Vagina (tissue), 2 donors: ENCODE data around the gene NMBR.

ENCODE experiments used
- POLR2A ChIP-seq, 2 donors: fragments of 450-650 bp; IDR thresholded peaks; one replicate each; pipeline ENCODE4 v1.6.1; 2017; ENCODE audit warnings: antibody characterized with exemption in 2 of 2, mild to moderate bottlenecking in 2 of 2, moderate library complexity in 2 of 2
- TF ChIP-seq, protein P1 (sequence below), 3 experiments: fragments of 450-650 bp in 2 of 3; fragments of 200-600 bp in 1 of 3; sonication (generic) in 1 of 3; IDR thresholded peaks; one replicate each; pipeline ENCODE4 v1.5.1; 2017 to 2019; ENCODE audit warnings: antibody characterized with exemption in 3 of 3, mild to moderate bottlenecking in 2 of 3, moderate library complexity in 2 of 3

GRCh38 chr6:142026471-142026870 lies 120.5 kb downstream of the NMBR start:
- TF ChIP-seq POLR2A (IDR thresholded peaks at IDR 0.05) = no peak
- TF ChIP-seq, protein P1, sequence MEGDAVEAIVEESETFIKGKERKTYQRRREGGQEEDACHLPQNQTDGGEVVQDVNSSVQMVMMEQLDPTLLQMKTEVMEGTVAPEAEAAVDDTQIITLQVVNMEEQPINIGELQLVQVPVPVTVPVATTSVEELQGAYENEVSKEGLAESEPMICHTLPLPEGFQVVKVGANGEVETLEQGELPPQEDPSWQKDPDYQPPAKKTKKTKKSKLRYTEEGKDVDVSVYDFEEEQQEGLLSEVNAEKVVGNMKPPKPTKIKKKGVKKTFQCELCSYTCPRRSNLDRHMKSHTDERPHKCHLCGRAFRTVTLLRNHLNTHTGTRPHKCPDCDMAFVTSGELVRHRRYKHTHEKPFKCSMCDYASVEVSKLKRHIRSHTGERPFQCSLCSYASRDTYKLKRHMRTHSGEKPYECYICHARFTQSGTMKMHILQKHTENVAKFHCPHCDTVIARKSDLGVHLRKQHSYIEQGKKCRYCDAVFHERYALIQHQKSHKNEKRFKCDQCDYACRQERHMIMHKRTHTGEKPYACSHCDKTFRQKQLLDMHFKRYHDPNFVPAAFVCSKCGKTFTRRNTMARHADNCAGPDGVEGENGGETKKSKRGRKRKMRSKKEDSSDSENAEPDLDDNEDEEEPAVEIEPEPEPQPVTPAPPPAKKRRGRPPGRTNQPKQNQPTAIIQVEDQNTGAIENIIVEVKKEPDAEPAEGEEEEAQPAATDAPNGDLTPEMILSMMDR (IDR thresholded peaks at IDR 0.05) = no peak
